ENCODE results near the gene KCNG1. TPM values are rescaled to one million over a fixed set of nuclear protein-coding genes. Genes with fewer than 3 reads are reported as not detected.

The KCNG1 gene
- total RNA-seq, 1 experiment from 2014 or later: 2.4 TPM

Other genes starting within 250 kb of the KCNG1 start
- gene BCAS4, start 228.0 kb downstream of the KCNG1 start, total RNA-seq (2014; rRNA removed; shearing (Covaris generic)): 15.4 and 16.2 TPM in 2 replicates
- 21.1 and 47.8 TPM in 2 replicates for gene ADNP, start 91.7 kb downstream of the KCNG1 start, total RNA-seq (2014; rRNA removed; shearing (Covaris generic))
- 198 and 215 TPM in 2 replicates for gene DPM1, start 64.6 kb downstream of the KCNG1 start, total RNA-seq (2014; rRNA removed; shearing (Covaris generic))
- 4.2 and 8.1 TPM in 2 replicates for gene MOCS3, start 64.3 kb downstream of the KCNG1 start, total RNA-seq (2014; rRNA removed; shearing (Covaris generic))